H9 (cell line): ENCODE data around the gene PCDH9. TPM values are rescaled to one million over a fixed set of nuclear protein-coding genes. Genes with fewer than 3 reads are reported as not detected.

Source experiments
- DNase-seq: peaks from one replicate; pipeline ENCODE4 v3.0.0-alpha.2; 2017
- H2AFZ ChIP-seq: one replicate; pipeline ENCODE4 v1.6.1; 2013; ENCODE audit warnings: mild to moderate bottlenecking, low read length, control low read depth, moderate library complexity
- H2AK5ac ChIP-seq: 2 replicates; pipeline ENCODE4 v1.6.1; 2013; ENCODE audit warnings: low read length, control low read depth, mixed read lengths; ENCODE audit not compliant: insufficient read length
- H2BK120ac ChIP-seq: one replicate; pipeline ENCODE4 v1.6.1; 2013; ENCODE audit warnings: low read depth, mild to moderate bottlenecking, low read length, control low read depth, inconsistent platforms; ENCODE audit not compliant: poor library complexity, severe bottlenecking
- H2BK12ac ChIP-seq: 2 replicates; pipeline ENCODE4 v1.6.1; 2013; ENCODE audit warnings: low read length, control low read depth, mixed read lengths, low read depth; ENCODE audit not compliant: insufficient read length
- H2BK15ac ChIP-seq: 2 replicates; pipeline ENCODE4 v1.6.1; 2013; ENCODE audit warnings: low read depth, low read length, control low read depth
- H2BK20ac ChIP-seq: one replicate; pipeline ENCODE4 v1.6.1; 2013; ENCODE audit warnings: low read depth, mild to moderate bottlenecking, low read length, control low read depth, inconsistent platforms; ENCODE audit not compliant: poor library complexity, severe bottlenecking
- H2BK5ac ChIP-seq: 2 replicates; pipeline ENCODE4 v1.6.1; 2013; ENCODE audit warnings: low read length, control low read depth, mixed read lengths; ENCODE audit not compliant: insufficient read length
- H3K14ac ChIP-seq: 2 replicates; pipeline ENCODE4 v1.6.1; 2013; ENCODE audit warnings: low read length, control low read depth; ENCODE audit not compliant: insufficient read depth
- H3K18ac ChIP-seq: 2 replicates; pipeline ENCODE4 v1.6.1; 2013; ENCODE audit warnings: low read depth, mild to moderate bottlenecking, mixed read lengths, low read length, control low read depth; ENCODE audit not compliant: insufficient read length
- H3K23ac ChIP-seq: 2 replicates; pipeline ENCODE4 v1.6.1; 2013; ENCODE audit warnings: low read length, control low read depth, mixed read lengths, low read depth; ENCODE audit not compliant: insufficient read length
- H3K23me2 ChIP-seq: 2 replicates; pipeline ENCODE4 v1.6.1; 2013; ENCODE audit warnings: low read depth, mild to moderate bottlenecking, mixed read lengths, low read length, control low read depth; ENCODE audit not compliant: insufficient read length, poor library complexity, severe bottlenecking
- H3K27ac ChIP-seq: 2 replicates; pipeline ENCODE4 v1.5.1; 2013; ENCODE audit warnings: low read length, control low read depth, mixed read lengths, low read depth; ENCODE audit not compliant: insufficient read length
- H3K27me3 ChIP-seq: 2 replicates; pipeline ENCODE4 v1.6.1; 2013; ENCODE audit warnings: low read length, control low read depth, inconsistent platforms; ENCODE audit not compliant: insufficient read depth
- H3K4ac ChIP-seq: 2 replicates; pipeline ENCODE4 v1.6.1; 2013; ENCODE audit warnings: low read depth, mild to moderate bottlenecking, control low read depth, inconsistent platforms, low read length, moderate library complexity
- H3K4me1 ChIP-seq: 2 replicates; pipeline ENCODE4 v1.6.1; 2013; ENCODE audit warnings: low read length, control low read depth, inconsistent platforms; ENCODE audit not compliant: insufficient read depth
- H3K4me2 ChIP-seq: 2 replicates; pipeline ENCODE4 v1.6.1; 2013; ENCODE audit warnings: low read length, control low read depth, mixed read lengths; ENCODE audit not compliant: insufficient read length, insufficient read depth
- H3K56ac ChIP-seq: 2 replicates; pipeline ENCODE4 v1.6.1; 2013; ENCODE audit warnings: low read depth, mild to moderate bottlenecking, mixed read lengths, low read length, control low read depth; ENCODE audit not compliant: insufficient read length
- H3K79me1 ChIP-seq: 2 replicates; pipeline ENCODE4 v1.6.1; 2013; ENCODE audit warnings: low read depth, mild to moderate bottlenecking, moderate library complexity, low read length, control low read depth, inconsistent platforms; ENCODE audit not compliant: insufficient read depth, poor library complexity, severe bottlenecking
- H3K79me2 ChIP-seq: 2 replicates; pipeline ENCODE4 v1.6.1; 2013; ENCODE audit warnings: low read length, control low read depth, inconsistent platforms; ENCODE audit not compliant: insufficient read depth
- H3K9ac ChIP-seq: 2 replicates; pipeline ENCODE4 v1.6.1; 2013; ENCODE audit warnings: low read length, control low read depth, mixed read lengths; ENCODE audit not compliant: insufficient read length; ENCODE audit errors: extremely low read depth
- H3K9me3 ChIP-seq: one replicate; pipeline ENCODE4 v1.6.1; 2013; ENCODE audit warnings: low read depth, low read length, inconsistent platforms; ENCODE audit not compliant: control insufficient read depth
- H3T11ph ChIP-seq: one replicate; pipeline ENCODE4 v1.6.1; 2013; ENCODE audit warnings: mild to moderate bottlenecking, low read length, control low read depth, inconsistent platforms
- H4K20me1 ChIP-seq: one replicate; pipeline ENCODE4 v1.6.1; 2013; ENCODE audit not compliant: control insufficient read depth, insufficient read length, insufficient read depth
- H4K5ac ChIP-seq: 2 replicates; pipeline ENCODE4 v1.6.1; 2013; ENCODE audit warnings: low read depth, mild to moderate bottlenecking, mixed read lengths, low read length, control low read depth; ENCODE audit not compliant: insufficient read length
- H4K8ac ChIP-seq: replicated peaks from 2 replicates; pipeline ENCODE4 v1.6.1; 2013; ENCODE audit warnings: low read length, control low read depth, mixed read lengths, low read depth; ENCODE audit not compliant: insufficient read length
- H4K91ac ChIP-seq: 2 replicates; pipeline ENCODE4 v1.6.1; 2013; ENCODE audit warnings: low read depth, mild to moderate bottlenecking, moderate library complexity, mixed read lengths, low read length, control low read depth; ENCODE audit not compliant: insufficient read length
- H3K27ac Mint-ChIP-seq, 3 experiments: 2 replicates in 2 of 3; 3 replicates in 1 of 3; pipeline ENCODE4 v1.8.0; 2020 to 2021; ENCODE audit warnings: mixed read lengths in 3 of 3, mild to moderate bottlenecking in 1 of 3, moderate library complexity in 1 of 3
- H3K27me3 Mint-ChIP-seq: 2 replicates; pipeline ENCODE4 v1.8.0; 2021; ENCODE audit warnings: low read depth, mild to moderate bottlenecking, moderate library complexity, mixed read lengths
- H3K36me3 Mint-ChIP-seq, 3 experiments: 2 replicates in 2 of 3; 3 replicates in 1 of 3; pipeline ENCODE4 v1.8.0; 2020 to 2021; ENCODE audit warnings: low read depth in 3 of 3, mixed read lengths in 3 of 3; ENCODE audit not compliant: insufficient read depth in 1 of 3
- H3K4me1 Mint-ChIP-seq, 2 experiments: 2 replicates each; pipeline ENCODE4 v1.8.0; 2020; ENCODE audit warnings: mixed read lengths in 2 of 2
- H3K4me3 Mint-ChIP-seq, 2 experiments: 2 replicates in 1 of 2; 3 replicates in 1 of 2; pipeline ENCODE4 v1.8.0; 2020 to 2021; ENCODE audit warnings: mild to moderate bottlenecking in 2 of 2, mixed read lengths in 2 of 2, moderate library complexity in 1 of 2
- H3K9me3 Mint-ChIP-seq, 2 experiments: 2 replicates in 1 of 2; 3 replicates in 1 of 2; pipeline ENCODE4 v1.8.0; 2020; ENCODE audit warnings: mild to moderate bottlenecking in 2 of 2, mixed read lengths in 2 of 2, moderate library complexity in 1 of 2
- WGBS: extraction: QIAGEN DNeasy Blood & Tissue Kit; methylation state at CpG from one replicate; pipeline ENCODE4 v1.1.7; 2013; ENCODE audit warnings: missing lambda C conversion rate, low lambda C conversion rate, mixed read lengths; ENCODE audit not compliant: insufficient read length; ENCODE audit errors: extremely low coverage; 5-methylcytosine and 5-hydroxymethylcytosine counted together
- total RNA-seq: library from RNA; stranded (reverse); gene quantifications from 2 replicates; pipeline ENCODE4 v1.2.1, GENCODE V29; 2021
- TF ChIP-seq, protein P1 (sequence below): fragments of 200-600 bp; sonication (generic); conservative IDR thresholded peaks from 3 replicates; pipeline ENCODE4 v1.8.0; 2021; ENCODE audit warnings: antibody characterized with exemption, mild to moderate bottlenecking

PCDH9 gene
- total RNA-seq, 1 experiment from 2014 or later = 0.11 TPM

- no peaks in the 10 kb centered on the region for H4K20me1 ChIP-seq
- H3T11ph ChIP-seq = no peak overlapping the region
- no CpG with 5 or more reads among the region's 11 CpGs for WGBS
- no peak overlapping the region for H2AFZ ChIP-seq
- peak overlapping the region in 1 of 3 experiments; percentile 71; a peak in 1 of 7 replicates for H3K27ac Mint-ChIP-seq
- no peaks in the 10 kb centered on the region for H3K4me1 ChIP-seq
- H3K4me2 ChIP-seq = peak overlapping the region; percentile 97
- no peak overlapping the region for H4K91ac ChIP-seq
- H3K4ac ChIP-seq = no peak overlapping the region
- no peaks in the 10 kb centered on the region for H3K79me2 ChIP-seq
- no peak overlapping the region for H4K8ac ChIP-seq
- H3K27me3 ChIP-seq = no peaks in the 10 kb centered on the region; the same call in 1 of the 2 replicates
- no peak overlapping the region for H2AK5ac ChIP-seq
- no peaks in the 10 kb centered on the region for H3K36me3 Mint-ChIP-seq
- H3K27ac ChIP-seq = no peak overlapping the region
- H2BK15ac ChIP-seq = no peak overlapping the region
- no peak overlapping the region for H2BK5ac ChIP-seq
- H3K23ac ChIP-seq = no peak overlapping the region
- no peak overlapping the region for H2BK120ac ChIP-seq
- no peak overlapping the region for H2BK12ac ChIP-seq
- no peak overlapping the region for H3K56ac ChIP-seq
- peak overlapping the region; percentile 80 for H3K9ac ChIP-seq
- peaks cover 10% of the 10 kb centered on the region for H3K27me3 Mint-ChIP-seq
- H4K5ac ChIP-seq = no peak overlapping the region
- DNase-seq = no peak
- H3K9me3 Mint-ChIP-seq = no peaks in the 10 kb centered on the region
- H3K14ac ChIP-seq = no peak overlapping the region
- no peak overlapping the region for H2BK20ac ChIP-seq
- no peak overlapping the region for H3K4me3 Mint-ChIP-seq
- H3K23me2 ChIP-seq = peaks cover 18% of the 10 kb centered on the region
- TF ChIP-seq, protein P1, sequence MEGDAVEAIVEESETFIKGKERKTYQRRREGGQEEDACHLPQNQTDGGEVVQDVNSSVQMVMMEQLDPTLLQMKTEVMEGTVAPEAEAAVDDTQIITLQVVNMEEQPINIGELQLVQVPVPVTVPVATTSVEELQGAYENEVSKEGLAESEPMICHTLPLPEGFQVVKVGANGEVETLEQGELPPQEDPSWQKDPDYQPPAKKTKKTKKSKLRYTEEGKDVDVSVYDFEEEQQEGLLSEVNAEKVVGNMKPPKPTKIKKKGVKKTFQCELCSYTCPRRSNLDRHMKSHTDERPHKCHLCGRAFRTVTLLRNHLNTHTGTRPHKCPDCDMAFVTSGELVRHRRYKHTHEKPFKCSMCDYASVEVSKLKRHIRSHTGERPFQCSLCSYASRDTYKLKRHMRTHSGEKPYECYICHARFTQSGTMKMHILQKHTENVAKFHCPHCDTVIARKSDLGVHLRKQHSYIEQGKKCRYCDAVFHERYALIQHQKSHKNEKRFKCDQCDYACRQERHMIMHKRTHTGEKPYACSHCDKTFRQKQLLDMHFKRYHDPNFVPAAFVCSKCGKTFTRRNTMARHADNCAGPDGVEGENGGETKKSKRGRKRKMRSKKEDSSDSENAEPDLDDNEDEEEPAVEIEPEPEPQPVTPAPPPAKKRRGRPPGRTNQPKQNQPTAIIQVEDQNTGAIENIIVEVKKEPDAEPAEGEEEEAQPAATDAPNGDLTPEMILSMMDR = no peak
- H3K79me1 ChIP-seq = no peaks in the 10 kb centered on the region
- H3K18ac ChIP-seq = no peak overlapping the region
- no peaks in the 10 kb centered on the region for H3K9me3 ChIP-seq
- H3K4me1 Mint-ChIP-seq = peaks cover 2 to 5% of the 10 kb centered on the region in 2 experiments; a peak in 3 of 4 replicates
These were observed 1.3 kb upstream of the PCDH9 start for GRCh38 chr13:67231289-67232000.
